H1 (cell line): ENCODE data around the gene SERINC5. TPM values are rescaled to one million over a fixed set of nuclear protein-coding genes. Genes with fewer than 3 reads are reported as not detected.

Experiments used
- ATF3 ChIP-seq: IDR thresholded peaks from 2 replicates; pipeline ENCODE4 v1.6.1; 2011; ENCODE audit warnings: low read depth, mild to moderate bottlenecking, low read length; ENCODE audit not compliant: insufficient read depth
- CHD7 ChIP-seq: fragments of 300-600 bp; sonication (generic); IDR thresholded peaks from 2 replicates; pipeline ENCODE4 v1.7.1; 2012; ENCODE audit warnings: low read length, moderate library complexity, mild to moderate bottlenecking, inconsistent platforms; ENCODE audit not compliant: insufficient replicate concordance
- CTBP2 ChIP-seq: IDR thresholded peaks from 2 replicates; pipeline ENCODE4 v1.7.0; 2011; ENCODE audit warnings: borderline replicate concordance, mild to moderate bottlenecking, moderate library complexity, mixed read lengths, low read length; ENCODE audit not compliant: insufficient read depth, insufficient read length
- FOSL1 ChIP-seq: IDR thresholded peaks from 2 replicates; pipeline ENCODE4 v1.6.1; 2011; ENCODE audit warnings: mild to moderate bottlenecking, low read depth, low read length, moderate library complexity; ENCODE audit not compliant: insufficient read depth
- RAD21 ChIP-seq, 2 experiments: IDR thresholded peaks in 1 of 2; conservative IDR thresholded peaks in 1 of 2; 2 replicates each; pipeline ENCODE4 v1.6.1; 2011; ENCODE audit warnings: low read depth in 2 of 2, low read length in 2 of 2, improper control_type of control experiment in 1 of 2, inconsistent platforms in 1 of 2, mild to moderate bottlenecking in 1 of 2, moderate library complexity in 1 of 2
- polyA plus RNA-seq, 7 experiments: library from polyadenylated mRNA; depleted of rRNA in 3 of 7; stranded (reverse) in 5 of 7; unstranded in 2 of 7; fragments of >200 nt in 5 of 7; fragments of 200-250 nt in 2 of 7; gene quantifications; 1 replicate in 5 of 7; 2 replicates in 1 of 7; 4 replicates in 1 of 7; pipeline versions ENCODE4 v1.2.1 to v1.2.3, GENCODE V29; 2011 to 2013; ENCODE audit warnings: missing spikeins in 2 of 7, mixed read lengths in 2 of 7
- total RNA-seq: library from RNA; stranded (reverse); fragmentation: NEBNext Ultra II Directional; extraction: Animal tissue kit (Norgen Biotek cat#: 25700); gene quantifications from 2 replicates; pipeline ENCODE4 v1.2.1, GENCODE V29; 2021

Gene SERINC5
- total and polyA plus RNA-seq, 2 of the 8 experiments (the other 6 are each of a cell fraction or from before 2014, with no cell fraction given) = 32.2 to 149 TPM

GRCh38 chr5:80082731-80083100 is 173.1 kb downstream of the SERINC5 start (continued):
- no peak for TF ChIP-seq CHD7
- no peak for TF ChIP-seq CTBP2
- TF ChIP-seq RAD21 (IDR thresholded peaks at IDR 0.05 in 1 of 2, conservative IDR thresholded peaks at IDR 0.05 in 1 of 2; ENCODE audit: low read depth in 2 of 2, low read length in 2 of 2) = peak; percentile 89 to 90
- no peak for TF ChIP-seq FOSL1
- TF ChIP-seq ATF3 = no peak
